ENCODE measurements around the gene FRAT2. TPM values are rescaled to one million over a fixed set of nuclear protein-coding genes. Genes with fewer than 3 reads are reported as not detected.

The FRAT2 gene
- total RNA-seq: 9.0 and 12.3 TPM in 2 replicates

GRCh38 chr10:97334370-97335175 is at the start of gene FRAT2:
Gene FRAT2, minus strand, starts transcription at chr10:97334729. Its CDS starts 157 bp downstream, at chr10:97334572.

GRCh38 chr10:97318772-97319651 is 15.5 kb downstream of the FRAT2 start, which contains the start of gene FRAT1:
Gene FRAT1, plus strand, starts transcription at chr10:97319271. Its CDS starts 183 bp downstream, at chr10:97319454.

GRCh38 chr10:97292097-97292861 is 42.2 kb downstream of the FRAT2 start, which contains the start of gene ARHGAP19:
Gene ARHGAP19, minus strand, starts transcription at chr10:97292637. Its CDS starts 10 bp downstream, at chr10:97292627.

Other genes starting within 250 kb of the FRAT2 start
- gene SLIT1, start 148.8 kb downstream of the FRAT2 start, total RNA-seq: not detected in 2 replicates
- gene ARHGAP19, start 42.1 kb downstream of the FRAT2 start, total RNA-seq: 17.0 and 17.5 TPM in 2 replicates
- gene FRAT1, start 15.5 kb downstream of the FRAT2 start, total RNA-seq: 1.1 and 1.9 TPM in 2 replicates
- gene RRP12, start 66.6 kb upstream of the FRAT2 start, total RNA-seq: 33.5 and 41.9 TPM in 2 replicates
- 564 and 638 TPM in 2 replicates for gene PGAM1, start 91.5 kb upstream of the FRAT2 start, total RNA-seq
- gene EXOSC1, start 111.3 kb upstream of the FRAT2 start, total RNA-seq: 47.9 and 53.0 TPM in 2 replicates
- 47.6 and 57.6 TPM in 2 replicates for gene ZDHHC16, start 111.4 kb upstream of the FRAT2 start, total RNA-seq
- gene MMS19, start 163.7 kb upstream of the FRAT2 start, total RNA-seq: 102 and 107 TPM in 2 replicates
- 29.5 and 31.7 TPM in 2 replicates for gene UBTD1, start 164.2 kb upstream of the FRAT2 start, total RNA-seq
- gene ANKRD2, start 238.1 kb upstream of the FRAT2 start, total RNA-seq: 0.49 and 0.67 TPM in 2 replicates
- 0.07 and 0.10 TPM in 2 replicates for gene HOGA1, start 249.7 kb upstream of the FRAT2 start, total RNA-seq